Measurements from ENCODE around the gene GLB1L. TPM values are rescaled to one million over a fixed set of nuclear protein-coding genes. Genes with fewer than 3 reads are reported as not detected.

GLB1L gene
- total RNA-seq, 4 donors from 2014 or later: 6.7 to 13.1 (median 9.6) TPM

GRCh38 chr2:219252084-219252483, 6.8 kb upstream of the GLB1L start:
- peaks cover 0 to 61% (median 35%) of the 10 kb centered on the region in 4 donors for H3K4me1 ChIP-seq
- H3K36me3 ChIP-seq: peaks cover 0 to 28% (median 0%) of the 10 kb centered on the region in 3 donors
- no peaks in the 10 kb centered on the region for H3K9me3 ChIP-seq
- H3K27me3 ChIP-seq: peaks cover 0 to 36% of the 10 kb centered on the region in 2 donors
- H3K4me3 ChIP-seq: peak overlapping the region in 2 of 4 donors; percentile 64 to 73
- DNase-seq (ENCODE audit: low spot score in 2 of 2): no peak
- peak overlapping the region in 3 of 4 donors; percentile 63 to 89 (median 76) for H3K27ac ChIP-seq
- WGBS, 2 donors: 68 to 76% methylated on average over 5 of the region's 5 CpGs
- TF ChIP-seq, protein P1, sequence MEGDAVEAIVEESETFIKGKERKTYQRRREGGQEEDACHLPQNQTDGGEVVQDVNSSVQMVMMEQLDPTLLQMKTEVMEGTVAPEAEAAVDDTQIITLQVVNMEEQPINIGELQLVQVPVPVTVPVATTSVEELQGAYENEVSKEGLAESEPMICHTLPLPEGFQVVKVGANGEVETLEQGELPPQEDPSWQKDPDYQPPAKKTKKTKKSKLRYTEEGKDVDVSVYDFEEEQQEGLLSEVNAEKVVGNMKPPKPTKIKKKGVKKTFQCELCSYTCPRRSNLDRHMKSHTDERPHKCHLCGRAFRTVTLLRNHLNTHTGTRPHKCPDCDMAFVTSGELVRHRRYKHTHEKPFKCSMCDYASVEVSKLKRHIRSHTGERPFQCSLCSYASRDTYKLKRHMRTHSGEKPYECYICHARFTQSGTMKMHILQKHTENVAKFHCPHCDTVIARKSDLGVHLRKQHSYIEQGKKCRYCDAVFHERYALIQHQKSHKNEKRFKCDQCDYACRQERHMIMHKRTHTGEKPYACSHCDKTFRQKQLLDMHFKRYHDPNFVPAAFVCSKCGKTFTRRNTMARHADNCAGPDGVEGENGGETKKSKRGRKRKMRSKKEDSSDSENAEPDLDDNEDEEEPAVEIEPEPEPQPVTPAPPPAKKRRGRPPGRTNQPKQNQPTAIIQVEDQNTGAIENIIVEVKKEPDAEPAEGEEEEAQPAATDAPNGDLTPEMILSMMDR (IDR thresholded peaks at IDR 0.05): no peak
- TF ChIP-seq POLR2A (IDR thresholded peaks at IDR 0.05) (no peak), EP300 (IDR thresholded peaks at IDR 0.05) (no peak)

GRCh38 chr2:219251656-219252055, 6.4 kb upstream of the GLB1L start:
- peak overlapping the region in 2 of 4 donors; percentile 63 to 76 for H3K27ac ChIP-seq
- WGBS, 2 donors: 74 to 80% methylated on average over 6 of the region's 6 CpGs
- DNase-seq (ENCODE audit: low spot score in 2 of 2): no peak
- peaks cover 0 to 35% of the 10 kb centered on the region in 2 donors for H3K27me3 ChIP-seq
- TF ChIP-seq, protein P1 (IDR thresholded peaks at IDR 0.05): no peak
- TF ChIP-seq EP300 (IDR thresholded peaks at IDR 0.05) (no peak), POLR2A (IDR thresholded peaks at IDR 0.05) (no peak)
- peaks cover 0 to 65% (median 35%) of the 10 kb centered on the region in 4 donors for H3K4me1 ChIP-seq
- peak overlapping the region in 1 of 4 donors; percentile 64 for H3K4me3 ChIP-seq
- peaks cover 0 to 32% (median 0%) of the 10 kb centered on the region in 3 donors for H3K36me3 ChIP-seq
- no peaks in the 10 kb centered on the region for H3K9me3 ChIP-seq

- 84 to 87% methylated on average over 19 to 22 of the region's 22 CpGs for WGBS, 2 donors
- TF ChIP-seq, protein P1 (IDR thresholded peaks at IDR 0.05): no peak
- no peak for TF ChIP-seq EP300 (IDR thresholded peaks at IDR 0.05)
- H3K9me3 ChIP-seq: no peaks in the 10 kb centered on the region
- peaks cover 0 to 73% (median 42%) of the 10 kb centered on the region in 4 donors for H3K4me1 ChIP-seq
- DNase-seq (ENCODE audit: low spot score in 2 of 2): no peak
- peaks cover 0 to 20% of the 10 kb centered on the region in 2 donors for H3K27me3 ChIP-seq
- H3K36me3 ChIP-seq: peaks cover 0 to 33% (median 0%) of the 10 kb centered on the region in 3 donors
- H3K4me3 ChIP-seq: peak overlapping the region in 1 of 4 donors; percentile 24
- peak overlapping the region in 3 of 4 donors; percentile 80 to 84 (median 84) for H3K27ac ChIP-seq
Measured at GRCh38 chr2:219250049-219250781, 5.0 kb upstream of the GLB1L start.

DNA sequence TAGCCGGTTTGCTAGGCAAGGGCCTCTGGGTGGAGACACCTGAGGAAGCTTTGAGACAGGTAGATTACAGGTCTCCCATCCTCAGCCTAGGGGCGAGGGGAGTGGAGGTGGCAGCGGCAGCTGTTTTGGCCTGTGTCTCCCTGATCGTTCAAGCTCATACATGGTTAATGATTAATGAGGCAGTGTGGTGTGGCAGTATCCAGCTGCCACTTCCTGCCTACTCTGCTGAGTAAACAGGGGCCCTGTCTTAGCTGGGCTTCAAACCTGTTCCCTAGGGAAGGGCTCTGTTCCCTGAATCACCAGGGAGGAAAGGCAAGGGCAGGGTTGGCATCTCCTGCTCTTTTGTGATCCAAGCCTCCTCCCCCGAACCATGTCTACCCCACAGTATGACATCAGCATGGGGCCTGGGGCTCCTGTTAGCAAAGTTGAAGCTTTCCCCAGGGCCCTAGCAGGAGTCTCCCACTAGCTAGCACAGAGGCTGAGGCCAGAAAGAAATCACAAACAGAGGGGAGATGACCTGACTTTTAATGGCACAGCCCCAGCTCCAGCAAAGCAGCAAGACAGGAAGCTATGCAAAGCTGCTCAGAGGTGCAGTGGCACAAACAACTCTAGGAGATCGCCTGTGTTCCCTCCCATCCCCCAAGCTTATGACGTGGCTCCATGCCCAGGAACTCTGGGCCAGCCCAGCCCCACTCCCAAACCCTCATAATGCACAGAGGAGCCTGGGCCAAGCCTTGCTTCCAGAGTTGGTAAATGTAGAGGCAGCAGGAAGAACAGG, 4.1 kb upstream of the GLB1L start:
- 26 to 27% methylated on average over 7 of the region's 7 CpGs for WGBS, 2 donors
- Histone ChIP-seq H3K4me1 (peaks cover 0 to 71% (median 40%) of the 10 kb centered on the region in 4 donors), H3K4me3 (peak overlapping the region in 1 of 4 donors; percentile 24), H3K27ac (peak overlapping the region; percentile 38 to 84 (median 82)), H3K9me3 (no peaks in the 10 kb centered on the region), H3K36me3 (peaks cover 0 to 33% (median 0%) of the 10 kb centered on the region in 3 donors), H3K27me3 (peaks cover 0 to 14% of the 10 kb centered on the region in 2 donors)
- TF ChIP-seq, protein P1 (IDR thresholded peaks at IDR 0.05): no peak
- TF ChIP-seq POLR2A (IDR thresholded peaks at IDR 0.05): no peak
- peak; percentile 59 to 66 for TF ChIP-seq EP300 (IDR thresholded peaks at IDR 0.05)
- DNase-seq (ENCODE audit: low spot score in 2 of 2): peak; percentile 35 to 40

Measured in tibial nerve (tissue), 4 donors.